PC-9 (cell line): ENCODE results near the gene MYO1C. TPM values are rescaled to one million over a fixed set of nuclear protein-coding genes. Genes with fewer than 3 reads are reported as not detected.

Experiments
- BruUV-seq: library from RNA; stranded (reverse); fragments of 400-500 nt; replicated peaks from 2 replicates; lab custom pipeline; 2021; lab: Mats Ljungman, UMichigan
- CTCF ChIA-PET: fragments of 300-600 bp; sonication (Branson Sonifier 250); formaldehyde crosslinking; loops from one replicate; lab custom pipeline; 2022; ENCODE audit warnings: antibody characterized with exemption; lab: Charles Lee
- POLR2A ChIA-PET: fragments of 300-600 bp; sonication (Branson Sonifier 250); formaldehyde crosslinking; loops from one replicate; lab custom pipeline; 2022; ENCODE audit warnings: antibody characterized with exemption; ENCODE audit not compliant: unreplicated experiment; lab: Charles Lee
- DNase-seq, 2 experiments: peaks; one replicate each; pipeline versions ENCODE4 v3.0.0 to v3.0.0-alpha.2; 2015 to 2022; ENCODE audit warnings: mixed read lengths in 1 of 2
- H2AFZ ChIP-seq: fragments of 200-600 bp; sonication (generic); 2 replicates; pipeline ENCODE4 v1.8.1; 2017; ENCODE audit warnings: antibody characterized with exemption
- H3F3A ChIP-seq: fragments of 200-600 bp; sonication (generic); 2 replicates; pipeline ENCODE4 v1.8.1; 2017; ENCODE audit warnings: antibody characterized with exemption, mild to moderate bottlenecking, low read depth; ENCODE audit not compliant: insufficient read depth
- H3K27ac ChIP-seq: fragments of 200-600 bp; sonication (generic); 2 replicates; pipeline ENCODE4 v1.6.1; 2016; ENCODE audit warnings: mixed run types
- H3K27me3 ChIP-seq: fragments of 200-600 bp; sonication (generic); 2 replicates; pipeline ENCODE4 v1.6.1; 2016; ENCODE audit warnings: low read depth, mixed run types; ENCODE audit not compliant: insufficient read depth
- H3K36me3 ChIP-seq: fragments of 200-600 bp; sonication (generic); 2 replicates; pipeline ENCODE4 v1.6.1; 2016; ENCODE audit warnings: low read depth, mixed run types
- H3K4me1 ChIP-seq: fragments of 200-600 bp; sonication (generic); replicated peaks from 2 replicates; pipeline ENCODE4 v1.6.1; 2016; ENCODE audit warnings: mixed run types; ENCODE audit not compliant: insufficient read depth
- H3K4me2 ChIP-seq: fragments of 200-600 bp; sonication (generic); 2 replicates; pipeline ENCODE4 v1.6.1; 2017; ENCODE audit warnings: mixed run types
- H3K4me3 ChIP-seq: fragments of 200-600 bp; sonication (generic); 2 replicates; pipeline ENCODE4 v1.6.1; 2016; ENCODE audit warnings: mixed run types
- H3K79me2 ChIP-seq: fragments of 200-600 bp; sonication (generic); 2 replicates; pipeline ENCODE4 v1.6.1; 2017; ENCODE audit warnings: low read depth, mixed run types
- H3K9me2 ChIP-seq: fragments of 200-600 bp; sonication (generic); 2 replicates; pipeline ENCODE4 v1.8.1; 2017; ENCODE audit warnings: mild to moderate bottlenecking; ENCODE audit not compliant: insufficient read depth
- H3K9me3 ChIP-seq: fragments of 200-600 bp; sonication (generic); 2 replicates; pipeline ENCODE4 v1.8.1; 2016; ENCODE audit warnings: low read depth; ENCODE audit not compliant: insufficient read depth
- H4K20me1 ChIP-seq: fragments of 200-600 bp; sonication (generic); 2 replicates; pipeline ENCODE4 v1.8.1; 2017; ENCODE audit not compliant: insufficient read depth
- EZH2 ChIP-seq: fragments of 200-600 bp; sonication (generic); IDR thresholded peaks from 2 replicates; pipeline ENCODE4 v1.8.0; 2017; ENCODE audit warnings: antibody characterized with exemption, low read depth
- intact Hi-C: fragments of 100-400 bp; cut with micrococcal nuclease; formaldehyde crosslinking; loops from one replicate; pipeline ENCODE4 v1.10.0; 2022; ENCODE audit not compliant: unreplicated experiment
- total RNA-seq: library from RNA; stranded (reverse); gene quantifications from 2 replicates; pipeline ENCODE4 v1.2.3, GENCODE V29; 2021
- TF ChIP-seq, protein P1 (sequence below): fragments of 200-600 bp; sonication (generic); conservative IDR thresholded peaks from 2 replicates; pipeline ENCODE4 v1.6.1; 2017; ENCODE audit warnings: mixed run types, antibody characterized with exemption, mild to moderate bottlenecking, moderate library complexity

The MYO1C gene
- total RNA-seq, 1 experiment from 2014 or later = 237 TPM

DNA sequence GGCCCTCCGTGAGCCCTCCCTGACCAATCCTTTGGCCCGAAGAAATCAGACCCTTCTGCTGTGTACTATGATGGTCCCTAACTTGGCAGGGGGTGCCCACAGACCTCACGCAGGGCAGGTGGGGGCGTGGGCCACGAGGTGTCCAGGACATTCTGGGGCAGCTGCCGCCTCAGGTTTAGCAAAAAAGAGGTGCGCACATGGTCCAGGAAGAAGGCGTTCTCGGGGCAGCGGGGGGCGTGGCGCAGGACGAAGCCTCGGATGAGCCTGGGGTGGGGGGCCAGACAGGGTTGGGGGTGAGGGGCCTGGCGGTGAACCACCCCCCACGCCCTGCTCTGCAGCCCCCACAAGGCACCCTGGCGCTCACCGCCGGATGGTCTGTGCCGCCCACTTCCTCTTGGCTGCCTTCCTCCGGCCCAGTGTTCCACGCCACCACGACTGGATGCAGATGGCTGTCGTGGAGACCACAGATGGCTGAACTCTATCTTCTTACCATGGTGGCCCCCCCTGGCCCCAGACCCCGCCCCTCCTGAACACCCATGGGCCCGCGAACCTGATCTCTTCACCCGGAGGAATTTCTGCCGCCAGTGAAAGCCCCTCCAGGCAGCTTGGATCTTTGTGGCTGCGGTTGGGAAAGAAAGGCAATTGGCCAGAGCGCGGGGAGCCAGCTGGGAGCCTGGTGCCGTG lies 22.3 kb downstream of the MYO1C start:
- peaks cover 4% of the 10 kb centered on the region; the same call in 1 of the 2 replicates for H3F3A ChIP-seq
- H3K79me2 ChIP-seq = no peaks in the 10 kb centered on the region
- no peak overlapping the region for H2AFZ ChIP-seq
- H3K27ac ChIP-seq = no peak overlapping the region
- no peak overlapping the region for H3K4me3 ChIP-seq
- H3K36me3 ChIP-seq = peaks cover 12% of the 10 kb centered on the region
- CTCF ChIA-PET = interaction anchor here (0.7 kb wide), 1 partner anchor 45 kb away, joined by 5 read pairs; no protein-coding TSS in a partner anchor
- no TSS peak for BruUV-seq
- POLR2A ChIA-PET = no interaction called here
- no peak for DNase-seq
- no peaks in the 10 kb centered on the region for H3K9me3 ChIP-seq
- H3K9me2 ChIP-seq = no peaks in the 10 kb centered on the region
- H3K27me3 ChIP-seq = no peaks in the 10 kb centered on the region
- TF ChIP-seq, protein P1, sequence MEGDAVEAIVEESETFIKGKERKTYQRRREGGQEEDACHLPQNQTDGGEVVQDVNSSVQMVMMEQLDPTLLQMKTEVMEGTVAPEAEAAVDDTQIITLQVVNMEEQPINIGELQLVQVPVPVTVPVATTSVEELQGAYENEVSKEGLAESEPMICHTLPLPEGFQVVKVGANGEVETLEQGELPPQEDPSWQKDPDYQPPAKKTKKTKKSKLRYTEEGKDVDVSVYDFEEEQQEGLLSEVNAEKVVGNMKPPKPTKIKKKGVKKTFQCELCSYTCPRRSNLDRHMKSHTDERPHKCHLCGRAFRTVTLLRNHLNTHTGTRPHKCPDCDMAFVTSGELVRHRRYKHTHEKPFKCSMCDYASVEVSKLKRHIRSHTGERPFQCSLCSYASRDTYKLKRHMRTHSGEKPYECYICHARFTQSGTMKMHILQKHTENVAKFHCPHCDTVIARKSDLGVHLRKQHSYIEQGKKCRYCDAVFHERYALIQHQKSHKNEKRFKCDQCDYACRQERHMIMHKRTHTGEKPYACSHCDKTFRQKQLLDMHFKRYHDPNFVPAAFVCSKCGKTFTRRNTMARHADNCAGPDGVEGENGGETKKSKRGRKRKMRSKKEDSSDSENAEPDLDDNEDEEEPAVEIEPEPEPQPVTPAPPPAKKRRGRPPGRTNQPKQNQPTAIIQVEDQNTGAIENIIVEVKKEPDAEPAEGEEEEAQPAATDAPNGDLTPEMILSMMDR = no peak
- no peak for TF ChIP-seq EZH2
- H3K4me2 ChIP-seq = no peak overlapping the region
- H4K20me1 ChIP-seq = no peaks in the 10 kb centered on the region
- intact Hi-C loops = no loop called here
- H3K4me1 ChIP-seq = no peaks in the 10 kb centered on the region

DNA sequence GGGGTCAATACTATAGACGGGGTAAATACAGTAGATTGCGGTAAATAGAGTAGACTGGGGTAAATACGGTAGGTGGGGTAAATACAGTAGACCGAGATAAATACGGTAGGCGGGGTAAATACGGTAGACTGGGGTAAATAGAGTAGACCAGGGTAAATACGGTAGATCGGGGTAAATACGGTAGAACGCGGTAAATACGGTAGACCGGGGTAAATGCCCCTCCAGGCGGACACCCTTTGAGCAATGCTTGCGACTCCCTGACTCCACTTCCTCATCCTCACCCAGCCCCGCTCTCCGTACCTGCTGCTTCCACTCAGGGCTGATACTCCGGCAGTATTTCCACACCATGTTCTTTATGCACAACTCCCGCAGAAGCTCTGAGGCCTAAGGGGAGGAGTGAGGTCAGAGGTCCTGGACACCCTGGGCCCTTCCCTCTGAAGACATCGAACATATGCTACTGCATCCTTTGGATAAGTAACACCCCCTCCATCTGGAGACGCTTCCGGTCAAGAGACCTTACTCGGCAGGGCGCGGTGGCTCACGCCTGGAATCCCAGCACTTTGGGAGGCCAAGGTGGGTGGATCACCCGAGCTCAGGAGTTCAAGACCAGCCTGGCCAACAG lies 23.1 kb downstream of the MYO1C start:
- ChIA-PET CTCF (no interaction called here), POLR2A (no interaction called here)
- DNase-seq = no peak
- Histone ChIP-seq H3K4me3 (no peak overlapping the region), H4K20me1 (no peaks in the 10 kb centered on the region), H3K79me2 (no peaks in the 10 kb centered on the region), H3K9me3 (no peaks in the 10 kb centered on the region), H3K27me3 (no peaks in the 10 kb centered on the region), H3K36me3 (peaks cover 12% of the 10 kb centered on the region), H3K9me2 (no peaks in the 10 kb centered on the region), H2AFZ (no peak overlapping the region), H3K4me2 (no peak overlapping the region), H3K27ac (no peak overlapping the region), H3K4me1 (no peaks in the 10 kb centered on the region), H3F3A (peaks cover 9% of the 10 kb centered on the region; the same call in 1 of the 2 replicates)
- BruUV-seq = no TSS peak
- intact Hi-C loops = no loop called here
- no peak for TF ChIP-seq EZH2
- TF ChIP-seq, protein P1 = no peak

DNA sequence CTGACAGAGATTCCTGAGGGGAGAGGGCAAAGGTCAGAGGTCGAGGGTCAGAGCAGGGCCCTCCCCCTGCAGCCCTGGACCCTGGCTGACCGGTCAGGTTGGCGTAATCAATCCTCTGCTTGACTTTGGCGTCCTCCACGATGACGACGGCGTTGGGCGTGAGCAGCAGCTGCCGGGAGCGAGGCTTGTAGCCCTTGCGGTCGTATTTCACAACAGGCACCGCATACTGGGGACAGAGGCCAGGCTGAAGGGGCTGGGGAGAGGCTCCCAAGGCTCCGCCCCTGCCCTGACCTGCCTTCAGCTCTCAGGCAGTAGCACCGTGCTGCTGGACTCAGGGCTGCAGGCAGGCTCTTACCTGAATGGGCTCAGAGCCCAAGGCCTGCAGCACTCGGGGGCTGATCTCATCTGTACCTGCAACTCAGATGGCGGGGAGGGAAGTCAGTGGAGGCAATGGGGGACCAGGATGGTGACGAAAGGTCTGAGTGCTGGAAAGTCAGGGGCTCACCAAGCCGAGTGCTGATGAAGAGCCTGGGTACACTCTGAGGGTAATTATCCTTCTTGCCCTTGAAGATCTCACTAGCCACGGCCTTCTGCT lies 24.5 kb downstream of the MYO1C start:
- Histone ChIP-seq H3K9me3 (no peaks in the 10 kb centered on the region), H3K4me2 (no peak overlapping the region), H3K4me3 (no peak overlapping the region), H3K79me2 (no peaks in the 10 kb centered on the region), H3K9me2 (no peaks in the 10 kb centered on the region), H3F3A (peaks cover 17% of the 10 kb centered on the region; the same call in 1 of the 2 replicates), H2AFZ (no peak overlapping the region), H3K36me3 (peaks cover 12% of the 10 kb centered on the region), H3K27ac (no peak overlapping the region), H3K27me3 (no peaks in the 10 kb centered on the region), H3K4me1 (no peaks in the 10 kb centered on the region), H4K20me1 (no peaks in the 10 kb centered on the region)
- no peak for TF ChIP-seq EZH2
- TF ChIP-seq, protein P1 = no peak
- intact Hi-C loops = no loop called here
- DNase-seq = no peak
- ChIA-PET CTCF (no interaction called here), POLR2A (no interaction called here)
- BruUV-seq = no TSS peak
